Testis (tissue), 3 donors: ENCODE results near the gene GPATCH8. TPM values are rescaled to one million over a fixed set of nuclear protein-coding genes. Genes with fewer than 3 reads are reported as not detected.

Experiments
- DNase-seq: peaks from one replicate; pipeline ENCODE4 v3.0.0-alpha.2; 2019
- H3K27ac ChIP-seq, 2 donors: fragments of 200-600 bp; sonication (generic); one replicate each; pipeline ENCODE4 v1.5.1; 2019
- H3K27me3 ChIP-seq: fragments of 200-600 bp; sonication (generic); one replicate; pipeline ENCODE4 v1.5.1; 2019
- H3K36me3 ChIP-seq: fragments of 200-600 bp; sonication (generic); one replicate; pipeline ENCODE4 v1.5.1; 2017; ENCODE audit warnings: low read depth; ENCODE audit errors: missing control alignments
- H3K4me1 ChIP-seq: fragments of 200-600 bp; sonication (generic); one replicate; pipeline ENCODE4 v1.5.1; 2019
- H3K4me3 ChIP-seq, 2 donors: fragments of 200-600 bp; sonication (generic); one replicate each; pipeline ENCODE4 v1.5.1; 2017 to 2019
- H3K9me3 ChIP-seq: fragments of 200-600 bp; sonication (generic); one replicate; pipeline ENCODE4 v1.5.1; 2017
- CTCF ChIP-seq, 3 experiments: fragments of 450-650 bp in 2 of 3; fragments of 200-600 bp in 1 of 3; sonication (generic) in 1 of 3; IDR thresholded peaks; one replicate each; pipeline ENCODE4 v1.5.1; 2016 to 2019; ENCODE audit warnings: antibody characterized with exemption in 3 of 3, mild to moderate bottlenecking in 2 of 3, moderate library complexity in 1 of 3
- POLR2A ChIP-seq: fragments of 450-650 bp; IDR thresholded peaks from one replicate; pipeline ENCODE4 v1.6.1; 2017; ENCODE audit warnings: antibody characterized with exemption, mild to moderate bottlenecking, moderate library complexity
- WGBS, 2 donors: methylation state at CpG; one replicate each; pipeline ENCODE4 v1.1.5; 2018; 5-methylcytosine and 5-hydroxymethylcytosine counted together
- intact Hi-C: fragments of 100-400 bp; cut with DNase I; formaldehyde crosslinking; loops from one replicate; pipeline ENCODE4 v1.15.1; 2023; ENCODE audit warnings: low total_unique reads
- polyA plus RNA-seq: library from polyadenylated mRNA; stranded (reverse); fragments of 350-450 nt; fragmentation: Illumina TruSeq; extraction: RNeasy Lipid Tissue Mini Kit (QIAGEN cat#74804); gene quantifications from one replicate; pipeline ENCODE4 v1.2.3, GENCODE V29; 2014; ENCODE audit warnings: low read depth, low replicate concordance; ENCODE audit not compliant: insufficient read depth
- small RNA-seq, 2 donors: library from RNA; depleted of rRNA; stranded (forward); fragments of <200 nt; gene quantifications; one replicate each; pipeline ENCODE3, GENCODE V24; 2016
- total RNA-seq, 2 donors: library from RNA; depleted of rRNA; stranded (reverse); fragments of >200 nt; gene quantifications; one replicate each; pipeline ENCODE4 v1.2.3, GENCODE V29; 2016

The GPATCH8 gene
- total and polyA plus RNA-seq, 3 donors from 2014 or later = 32.8 to 70.0 (median 69.2) TPM

DNA sequence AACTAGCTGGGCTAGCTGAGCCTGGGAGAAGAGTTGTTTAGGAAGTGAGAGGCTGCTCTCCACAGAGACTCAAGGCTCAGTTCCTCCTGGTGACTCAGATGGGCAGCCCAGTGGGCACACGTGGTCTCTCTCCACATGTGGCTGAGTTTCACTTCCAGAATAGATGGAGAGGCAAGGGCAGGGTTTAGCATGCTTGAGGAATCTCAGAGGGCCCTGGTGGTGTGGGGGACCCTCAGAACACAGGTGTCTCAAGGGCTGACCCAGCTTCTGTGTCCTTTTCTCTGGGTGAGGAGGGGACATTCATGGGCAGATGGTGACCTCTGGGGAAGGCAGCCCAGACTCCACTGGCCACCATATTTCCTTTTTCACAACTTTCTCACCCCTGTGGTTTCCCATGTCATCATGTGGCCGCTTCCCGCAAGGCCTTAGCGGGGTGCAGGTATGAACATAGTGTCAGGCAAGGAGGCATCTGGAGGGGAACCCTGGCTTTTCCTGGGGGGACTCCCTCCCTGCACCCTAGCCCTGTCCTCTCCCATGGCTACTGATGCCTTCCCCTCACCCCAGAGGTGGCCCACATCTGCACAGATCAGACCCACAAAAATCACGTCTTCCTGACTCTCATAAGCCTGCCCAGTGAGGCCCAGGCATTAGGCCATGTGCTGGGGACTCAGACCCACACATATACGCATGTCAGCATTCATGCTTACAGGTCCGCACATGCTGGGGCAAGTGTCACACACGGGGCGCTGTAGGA, 154.8 kb downstream of the GPATCH8 start:
- H3K36me3 ChIP-seq = no peaks in the 10 kb centered on the region
- H3K9me3 ChIP-seq = no peaks in the 10 kb centered on the region
- TF ChIP-seq POLR2A = no peak
- no peak for TF ChIP-seq CTCF (IDR thresholded peaks at IDR 0.05)
- DNase-seq = no peak
- peaks cover 4% of the 10 kb centered on the region for H3K4me1 ChIP-seq
- intact Hi-C loops = no loop called here
- no peak overlapping the region for H3K27ac ChIP-seq
- 79 to 91% methylated on average over 4 to 9 of the region's 9 CpGs for WGBS, 2 donors
- H3K4me3 ChIP-seq = no peak overlapping the region
- no peaks in the 10 kb centered on the region for H3K27me3 ChIP-seq

Small RNA genes within 50 kb of the gene (small RNA-seq; reads per million reads assigned to genes)
- 0 to 0.28 reads per million in 2 donors for gene RN7SL258P

Other genes with a start within 250 kb of the GPATCH8 start
- gene SLC4A1, start 235.3 kb downstream of the GPATCH8 start, total RNA-seq = under 1 TPM; 0.37 to 0.71 TPM
- 0.12 TPM for gene SLC4A1, start 235.3 kb downstream of the GPATCH8 start, polyA plus RNA-seq
- 10 to 100 TPM; 14.6 to 53.1 TPM for gene RUNDC3A, start 194.8 kb downstream of the GPATCH8 start, total RNA-seq
- 17.5 TPM for gene RUNDC3A, start 194.8 kb downstream of the GPATCH8 start, polyA plus RNA-seq
- 100 to 1,000 TPM; 131 to 176 TPM for gene SLC25A39, start 178.6 kb downstream of the GPATCH8 start, total RNA-seq
- 141 TPM for gene SLC25A39, start 178.6 kb downstream of the GPATCH8 start, polyA plus RNA-seq
- 100 to 1,000 TPM; 263 to 489 TPM for gene GRN, start 158.1 kb downstream of the GPATCH8 start, total RNA-seq
- gene GRN, start 158.1 kb downstream of the GPATCH8 start, polyA plus RNA-seq = 161 TPM
- gene FAM171A2, start 139.6 kb downstream of the GPATCH8 start, total RNA-seq = 1 to 10 TPM; 2.0 to 3.6 TPM
- 1.3 TPM for gene FAM171A2, start 139.6 kb downstream of the GPATCH8 start, polyA plus RNA-seq
- gene ITGA2B, start 113.8 kb downstream of the GPATCH8 start, total RNA-seq = 1 to 10 TPM; 5.1 to 6.7 TPM
- gene ITGA2B, start 113.8 kb downstream of the GPATCH8 start, polyA plus RNA-seq = 6.0 TPM
- gene FZD2, start 54.1 kb upstream of the GPATCH8 start, total RNA-seq = 1 to 10 TPM; 4.2 to 9.1 TPM
- 6.1 TPM for gene FZD2, start 54.1 kb upstream of the GPATCH8 start, polyA plus RNA-seq
- 100 to 1,000 TPM in 1 of 2 donors, 10 to 100 TPM in 1; 85.0 to 128 TPM for gene MEIOC, start 153.1 kb upstream of the GPATCH8 start, total RNA-seq
- 58.2 TPM for gene MEIOC, start 153.1 kb upstream of the GPATCH8 start, polyA plus RNA-seq
- gene CCDC43, start 186.4 kb upstream of the GPATCH8 start, total RNA-seq = 10 to 100 TPM; 20.8 to 27.9 TPM
- 18.6 TPM for gene CCDC43, start 186.4 kb upstream of the GPATCH8 start, polyA plus RNA-seq
- gene DBF4B, start 205.3 kb upstream of the GPATCH8 start, total RNA-seq = 10 to 100 TPM; 47.3 to 55.1 TPM
- 50.2 TPM for gene DBF4B, start 205.3 kb upstream of the GPATCH8 start, polyA plus RNA-seq